Left ventricle myocardium inferior (tissue), 1 donor: ENCODE data around the gene CYP19A1. TPM values are rescaled to one million over a fixed set of nuclear protein-coding genes. Genes with fewer than 3 reads are reported as not detected.

Source experiments
- DNase-seq: peaks from one replicate; pipeline ENCODE4 v3.0.0-alpha.2; 2020
- H3K27ac ChIP-seq: fragments of 200-600 bp; replicated peaks from 2 replicates; pipeline ENCODE4 v1.8.0; 2021
- H3K27me3 ChIP-seq: fragments of 200-600 bp; 2 replicates; pipeline ENCODE4 v1.8.0; 2021; ENCODE audit warnings: low read depth
- H3K36me3 ChIP-seq: fragments of 200-600 bp; 2 replicates; pipeline ENCODE4 v1.8.0; 2021
- H3K4me1 ChIP-seq: fragments of 200-600 bp; 2 replicates; pipeline ENCODE4 v1.8.0; 2021
- H3K4me3 ChIP-seq: fragments of 200-600 bp; 2 replicates; pipeline ENCODE4 v1.8.0; 2021; ENCODE audit warnings: mild to moderate bottlenecking, moderate library complexity
- H3K9me3 ChIP-seq: fragments of 200-600 bp; replicated peaks from 2 replicates; pipeline ENCODE4 v1.8.0; 2021
- CTCF ChIP-seq: fragments of 200-600 bp; IDR thresholded peaks from 2 replicates; pipeline ENCODE4 v1.8.0; 2021; ENCODE audit warnings: antibody characterized with exemption, mild to moderate bottlenecking, borderline replicate concordance
- intact Hi-C: fragments of 100-400 bp; cut with micrococcal nuclease; formaldehyde crosslinking; loops from one replicate; pipeline ENCODE4 v1.11.0; 2022
- total RNA-seq: library from RNA; stranded (reverse); fragmentation: NEBNext Ultra II Directional; extraction: Animal tissue kit (Norgen Biotek cat#: 25700); gene quantifications from one replicate; pipeline ENCODE4 v1.2.1, GENCODE V29; 2021
- donor health status: DM: no; HTN: yes; CAD: no; lungs with severe emphysema.

Gene CYP19A1
- total RNA-seq, 1 donor from 2014 or later = 0.60 TPM

- Histone ChIP-seq H3K4me3 (no peak overlapping the region), H3K4me1 (peaks cover 17% of the 10 kb centered on the region), H3K9me3 (no peaks in the 10 kb centered on the region), H3K36me3 (no peaks in the 10 kb centered on the region), H3K27me3 (no peaks in the 10 kb centered on the region), H3K27ac (no peak overlapping the region)
- DNase-seq = no peak
- intact Hi-C loops = no loop called here
- TF ChIP-seq CTCF = no peak
Observed at GRCh38 chr15:51325167-51325566, 13.2 kb downstream of the CYP19A1 start.

- H3K27me3 ChIP-seq = no peaks in the 10 kb centered on the region
- no peak overlapping the region for H3K4me3 ChIP-seq
- H3K27ac ChIP-seq = peak overlapping the region; percentile 59
- H3K36me3 ChIP-seq = no peaks in the 10 kb centered on the region
- intact Hi-C loops = no loop called here
- DNase-seq = no peak
- no peaks in the 10 kb centered on the region for H3K9me3 ChIP-seq
- peaks cover 17% of the 10 kb centered on the region for H3K4me1 ChIP-seq
- TF ChIP-seq CTCF = no peak
Observed at GRCh38 chr15:51323749-51324148, 14.6 kb downstream of the CYP19A1 start.

DNA sequence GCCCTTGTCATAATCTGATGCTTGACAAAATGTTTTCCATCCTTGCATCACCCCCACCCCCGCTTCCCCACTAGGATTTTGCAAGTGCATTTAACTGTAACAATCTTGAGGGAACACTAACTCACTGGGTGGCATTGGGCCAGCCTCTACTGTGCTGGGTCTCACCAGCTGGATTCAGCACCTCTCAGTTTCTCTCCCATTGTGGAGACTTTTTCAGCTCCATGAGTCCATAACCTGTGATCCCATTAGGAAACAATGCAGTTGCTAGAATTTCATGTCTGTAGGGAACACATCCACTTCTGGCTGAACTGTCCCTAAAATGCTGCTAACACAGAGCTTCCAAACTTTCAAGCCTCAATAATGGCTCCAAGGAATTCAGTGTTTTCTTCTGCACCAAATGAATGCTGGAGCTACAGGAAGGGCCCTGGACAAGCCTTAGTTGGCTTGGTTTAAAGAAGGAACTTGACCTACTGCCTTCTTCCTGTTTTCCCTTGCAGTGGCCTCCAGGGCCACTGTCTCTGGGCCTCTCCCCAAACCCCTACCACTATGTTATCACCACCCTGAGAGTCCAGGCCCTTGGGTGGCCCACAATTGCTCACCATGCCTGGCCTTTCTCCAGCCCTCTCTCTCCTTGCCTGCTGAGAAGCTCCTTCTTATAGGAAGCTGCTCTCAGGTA, 15.6 kb downstream of the CYP19A1 start:
- intact Hi-C loops = no loop called here
- peaks cover 17% of the 10 kb centered on the region for H3K4me1 ChIP-seq
- H3K27ac ChIP-seq = peak overlapping the region; percentile 59
- H3K4me3 ChIP-seq = no peak overlapping the region
- TF ChIP-seq CTCF = no peak
- H3K9me3 ChIP-seq = no peaks in the 10 kb centered on the region
- no peaks in the 10 kb centered on the region for H3K36me3 ChIP-seq
- DNase-seq = peak; percentile 58
- no peaks in the 10 kb centered on the region for H3K27me3 ChIP-seq

GRCh38 chr15:51321316-51321715, 17.1 kb downstream of the CYP19A1 start:
- Histone ChIP-seq H3K27me3 (no peaks in the 10 kb centered on the region), H3K27ac (no peak overlapping the region), H3K9me3 (no peaks in the 10 kb centered on the region), H3K4me3 (no peak overlapping the region), H3K4me1 (peaks cover 17% of the 10 kb centered on the region), H3K36me3 (no peaks in the 10 kb centered on the region)
- no peak for DNase-seq
- intact Hi-C loops = no loop called here
- TF ChIP-seq CTCF = no peak

GRCh38 chr15:51320843-51321242, 17.6 kb downstream of the CYP19A1 start:
- H3K27ac ChIP-seq = no peak overlapping the region
- no peaks in the 10 kb centered on the region for H3K36me3 ChIP-seq
- no peaks in the 10 kb centered on the region for H3K27me3 ChIP-seq
- peaks cover 17% of the 10 kb centered on the region for H3K4me1 ChIP-seq
- no peak for TF ChIP-seq CTCF
- intact Hi-C loops = no loop called here
- H3K4me3 ChIP-seq = no peak overlapping the region
- H3K9me3 ChIP-seq = no peaks in the 10 kb centered on the region
- DNase-seq = no peak
